Effector memory CD8-positive, alpha-beta T cell (primary cell): ENCODE measurements around the gene ASGR2.

ENCODE experiments used
- ATAC-seq: fragments of 150-1000 bp; cut with Tn5 transposase; replicated peaks from 2 replicates; pipeline ENCODE4 v1.10.0; 2021; ENCODE audit warnings: mild to moderate bottlenecking, moderate library complexity
- DNase-seq, 3 experiments: peaks; one replicate each; pipeline ENCODE4 v3.0.0; 2021
- H3K27ac Mint-ChIP-seq, 2 donors: one replicate each; pipeline ENCODE4 v1.8.0; 2022; ENCODE audit warnings: mild to moderate bottlenecking in 2 of 2, mixed read lengths in 2 of 2, moderate library complexity in 2 of 2
- H3K27me3 Mint-ChIP-seq, 2 donors: one replicate each; pipeline ENCODE4 v1.8.0; 2022; ENCODE audit warnings: mixed read lengths in 2 of 2
- H3K36me3 Mint-ChIP-seq: one replicate; pipeline ENCODE4 v1.8.0; 2022; ENCODE audit warnings: mild to moderate bottlenecking, moderate library complexity, mixed read lengths; ENCODE audit not compliant: insufficient read depth
- H3K4me1 Mint-ChIP-seq, 2 donors: one replicate each; pipeline ENCODE4 v1.8.0; 2022; ENCODE audit warnings: low read depth in 2 of 2, mixed read lengths in 2 of 2
- H3K4me3 Mint-ChIP-seq, 2 donors: one replicate each; pipeline ENCODE4 v1.8.0; 2022; ENCODE audit warnings: mild to moderate bottlenecking in 2 of 2, mixed read lengths in 2 of 2, moderate library complexity in 2 of 2
- H3K9me3 Mint-ChIP-seq, 2 donors: one replicate each; pipeline ENCODE4 v1.8.0; 2022; ENCODE audit warnings: mixed read lengths in 2 of 2

The ASGR2 gene

GRCh38 chr17:7080456-7081041, 34.1 kb downstream of the ASGR2 start:
- no peaks in the 10 kb centered on the region for H3K27me3 Mint-ChIP-seq
- ATAC-seq = no peak
- no peaks in the 10 kb centered on the region for H3K9me3 Mint-ChIP-seq
- H3K27ac Mint-ChIP-seq = peak overlapping the region in 1 of 2 donors; percentile 53
- H3K4me1 Mint-ChIP-seq = peaks cover 31 to 37% of the 10 kb centered on the region in 2 donors
- no peak overlapping the region for H3K4me3 Mint-ChIP-seq
- H3K36me3 Mint-ChIP-seq = no peaks in the 10 kb centered on the region
- no peak for DNase-seq

DNA sequence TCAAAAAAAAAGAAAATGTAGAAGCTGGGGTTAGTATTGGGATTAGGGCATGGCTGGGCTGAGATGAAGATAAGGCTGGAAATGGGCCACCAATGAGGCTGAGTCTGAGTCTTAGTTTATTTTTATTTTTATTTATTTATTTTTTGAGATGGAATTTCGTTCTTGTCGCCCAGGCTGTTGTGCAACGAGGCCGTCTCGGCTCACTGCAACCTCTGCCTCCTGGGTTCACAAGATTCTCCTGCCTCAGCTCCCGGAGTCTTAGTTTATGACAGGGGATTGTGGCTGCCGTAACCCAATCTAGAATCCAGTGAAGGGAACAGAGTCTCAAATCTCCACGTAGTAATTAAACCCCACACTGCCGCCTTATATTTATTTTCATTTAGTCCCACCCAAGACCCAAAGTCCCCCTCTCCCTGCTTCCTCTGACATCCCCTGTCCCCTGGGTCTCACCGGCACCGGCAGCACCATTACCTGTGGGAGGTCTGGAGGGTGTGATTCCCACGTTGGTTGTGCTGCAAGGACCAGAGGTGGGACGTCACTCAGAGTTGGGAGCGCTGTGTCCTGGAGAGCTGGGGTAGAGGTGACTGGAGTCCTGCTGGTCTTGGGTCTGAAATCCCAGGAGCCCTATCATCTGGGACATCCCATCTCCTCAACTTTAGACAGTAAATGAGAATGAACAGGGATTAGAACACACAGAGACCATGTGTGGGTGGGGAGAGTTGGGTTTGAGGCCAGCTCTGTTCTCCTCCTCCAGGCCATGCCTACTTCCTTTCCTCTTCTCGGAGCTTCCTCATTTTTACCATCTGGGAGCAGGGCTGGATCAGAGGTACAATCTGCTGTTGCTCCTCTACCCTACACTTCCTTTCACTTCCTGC, 34.8 kb downstream of the ASGR2 start, which contains the start of gene CLEC10A:
TSS of gene CLEC10A (minus strand) at position 671 of the 875 bp plus-strand sequence. CDS start 1,439 bp downstream, outside the sequence.
- Mint-ChIP-seq H3K4me1 (peaks cover 31 to 37% of the 10 kb centered on the region in 2 donors), H3K36me3 (no peaks in the 10 kb centered on the region), H3K27ac (peak within 1 kb of the TSS; percentile 46 to 53), H3K9me3 (no peaks in the 10 kb centered on the region), H3K4me3 (no peak within 1 kb of the TSS), H3K27me3 (no peaks in the 10 kb centered on the region)
- ATAC-seq (no peak), DNase-seq (no peak)

- H3K9me3 Mint-ChIP-seq = no peaks in the 10 kb centered on the region
- DNase-seq = no peak
- no peak for ATAC-seq
- no peaks in the 10 kb centered on the region for H3K36me3 Mint-ChIP-seq
- no peak overlapping the region for H3K4me3 Mint-ChIP-seq
- H3K4me1 Mint-ChIP-seq = peaks cover 25 to 32% of the 10 kb centered on the region in 2 donors
- H3K27me3 Mint-ChIP-seq = no peaks in the 10 kb centered on the region
- no peak overlapping the region for H3K27ac Mint-ChIP-seq
Observed at GRCh38 chr17:7078711-7079110, 35.9 kb downstream of the ASGR2 start.

DNA sequence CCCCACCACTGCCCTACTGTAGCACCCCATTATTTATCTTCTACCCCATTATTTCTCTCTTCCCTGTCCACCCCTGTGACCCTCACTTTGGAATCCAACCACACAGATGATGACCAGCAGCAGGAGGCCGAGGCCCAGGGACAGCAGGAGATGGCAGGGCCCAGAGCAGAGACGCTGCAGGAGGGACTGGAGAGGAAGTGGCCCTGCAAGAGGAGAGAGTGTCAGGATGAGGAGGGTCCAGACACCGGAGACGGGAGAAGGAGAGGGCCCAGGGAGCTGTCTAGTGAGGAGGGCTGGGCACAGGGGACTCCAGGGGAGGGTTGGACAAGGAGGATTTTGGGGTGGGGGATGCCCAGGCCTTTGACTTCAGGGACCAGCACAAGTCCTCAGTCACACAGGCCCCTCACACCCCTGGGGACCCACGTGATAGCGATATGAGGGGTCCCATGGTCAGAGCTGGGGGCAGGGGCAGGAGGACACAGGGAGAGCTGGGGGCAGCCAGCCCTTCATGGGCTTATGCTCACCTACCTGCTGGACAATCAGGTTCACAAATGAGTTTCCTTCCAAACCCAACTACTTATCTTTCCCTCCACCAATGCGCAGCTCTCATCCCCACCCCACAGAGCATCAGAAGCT, 36.6 kb downstream of the ASGR2 start:
- no peaks in the 10 kb centered on the region for H3K36me3 Mint-ChIP-seq
- DNase-seq (no peak), ATAC-seq (no peak)
- H3K27ac Mint-ChIP-seq = no peak overlapping the region
- no peak overlapping the region for H3K4me3 Mint-ChIP-seq
- no peaks in the 10 kb centered on the region for H3K9me3 Mint-ChIP-seq
- H3K4me1 Mint-ChIP-seq = peaks cover 20 to 27% of the 10 kb centered on the region in 2 donors
- H3K27me3 Mint-ChIP-seq = no peaks in the 10 kb centered on the region

- no peak overlapping the region for H3K27ac Mint-ChIP-seq
- no peak overlapping the region for H3K4me3 Mint-ChIP-seq
- H3K36me3 Mint-ChIP-seq = no peaks in the 10 kb centered on the region
- peaks cover 2 to 7% of the 10 kb centered on the region in 2 donors for H3K4me1 Mint-ChIP-seq
- ATAC-seq = no peak
- DNase-seq = no peak
- no peaks in the 10 kb centered on the region for H3K9me3 Mint-ChIP-seq
- no peaks in the 10 kb centered on the region for H3K27me3 Mint-ChIP-seq
Observed at GRCh38 chr17:7074931-7075330, 39.7 kb downstream of the ASGR2 start.

- Mint-ChIP-seq H3K36me3 (no peaks in the 10 kb centered on the region), H3K27ac (no peak overlapping the region), H3K27me3 (no peaks in the 10 kb centered on the region), H3K4me3 (no peak overlapping the region), H3K4me1 (peaks cover 0 to 5% of the 10 kb centered on the region in 2 donors), H3K9me3 (peaks cover 6 to 16% of the 10 kb centered on the region in 2 donors)
- no peak for DNase-seq
- no peak for ATAC-seq
Observed at GRCh38 chr17:7072406-7072805, 42.2 kb downstream of the ASGR2 start.

DNA sequence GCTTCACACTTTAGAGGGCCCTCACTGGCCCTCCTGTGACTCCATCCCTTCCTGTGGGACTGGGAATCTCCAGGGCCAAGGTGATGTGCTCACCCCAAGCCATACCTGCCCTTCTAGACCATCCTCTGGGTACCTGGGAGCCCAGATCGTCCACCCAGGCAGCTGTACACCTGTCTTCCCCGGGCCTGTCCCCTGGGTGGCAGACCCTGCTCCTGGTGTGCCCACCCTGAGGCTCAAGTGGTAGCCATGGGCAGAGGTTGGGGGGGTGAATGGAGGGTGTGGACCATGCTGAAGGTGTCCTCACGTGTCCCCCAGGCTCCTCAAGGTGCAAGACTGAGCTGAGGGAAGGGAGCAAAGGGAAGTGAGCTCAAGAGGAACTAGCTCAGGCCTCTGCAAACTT, 43.9 kb downstream of the ASGR2 start:
- H3K27ac Mint-ChIP-seq = no peak overlapping the region
- peaks cover 6 to 19% of the 10 kb centered on the region in 2 donors for H3K9me3 Mint-ChIP-seq
- H3K4me3 Mint-ChIP-seq = no peak overlapping the region
- no peaks in the 10 kb centered on the region for H3K4me1 Mint-ChIP-seq
- H3K36me3 Mint-ChIP-seq = peaks cover 4% of the 10 kb centered on the region
- ATAC-seq (no peak), DNase-seq (no peak)
- H3K27me3 Mint-ChIP-seq = peaks cover 0 to 6% of the 10 kb centered on the region in 2 donors

DNA sequence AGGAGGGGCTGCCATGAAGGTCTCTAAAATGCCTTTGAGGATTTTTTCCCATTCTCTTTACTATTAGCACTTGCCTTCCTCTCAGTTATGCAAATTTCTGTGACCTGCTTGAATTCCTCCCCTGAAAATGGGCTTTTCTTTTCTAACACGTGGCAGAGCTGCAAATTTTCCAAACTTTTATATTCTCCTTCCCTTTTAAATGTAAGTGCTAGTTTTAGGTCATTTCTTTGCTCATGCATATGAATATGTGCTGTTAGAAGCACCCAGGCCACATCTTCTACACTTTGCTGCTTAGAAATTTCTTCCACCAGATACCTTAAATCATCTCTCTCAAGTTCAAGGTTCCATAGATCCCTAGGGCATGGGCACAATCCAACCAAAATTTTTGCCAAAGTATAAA, 46.4 kb downstream of the ASGR2 start:
- Mint-ChIP-seq H3K9me3 (peaks cover 6 to 19% of the 10 kb centered on the region in 2 donors), H3K27ac (no peak overlapping the region), H3K27me3 (peaks cover 9 to 30% of the 10 kb centered on the region in 2 donors), H3K4me1 (no peaks in the 10 kb centered on the region), H3K4me3 (no peak overlapping the region), H3K36me3 (peaks cover 4% of the 10 kb centered on the region)
- DNase-seq (no peak), ATAC-seq (no peak)

DNA sequence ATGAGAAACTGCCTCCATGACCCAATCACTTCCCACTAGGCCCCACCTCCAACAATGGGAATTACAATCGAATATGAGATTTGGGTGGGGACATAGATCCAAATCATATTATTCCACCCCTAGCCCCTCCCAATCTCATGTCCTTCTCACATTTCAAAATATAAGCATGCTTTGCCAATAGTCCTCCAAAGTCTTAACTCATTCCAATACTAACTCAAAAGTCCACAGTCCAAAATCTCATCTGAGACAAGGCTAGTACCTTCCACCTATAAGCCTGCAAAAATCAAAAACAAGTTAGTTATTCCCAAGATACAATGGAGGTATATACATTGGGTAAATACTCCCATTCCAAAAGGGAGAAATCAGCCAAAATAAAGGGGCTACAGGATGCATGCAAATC, 47.4 kb downstream of the ASGR2 start:
- Mint-ChIP-seq H3K9me3 (peaks cover 6 to 19% of the 10 kb centered on the region in 2 donors), H3K4me3 (no peak overlapping the region), H3K4me1 (no peaks in the 10 kb centered on the region), H3K27me3 (peaks cover 15 to 40% of the 10 kb centered on the region in 2 donors), H3K27ac (no peak overlapping the region), H3K36me3 (peaks cover 4% of the 10 kb centered on the region)
- ATAC-seq (no peak), DNase-seq (no peak)

GRCh38 chr17:7064261-7064660, 50.4 kb downstream of the ASGR2 start:
- no peak overlapping the region for H3K27ac Mint-ChIP-seq
- H3K9me3 Mint-ChIP-seq = peaks cover 6 to 19% of the 10 kb centered on the region in 2 donors
- ATAC-seq (no peak), DNase-seq (no peak)
- H3K36me3 Mint-ChIP-seq = peaks cover 4% of the 10 kb centered on the region
- H3K27me3 Mint-ChIP-seq = peaks cover 21 to 61% of the 10 kb centered on the region in 2 donors
- H3K4me1 Mint-ChIP-seq = no peaks in the 10 kb centered on the region
- H3K4me3 Mint-ChIP-seq = no peak overlapping the region

GRCh38 chr17:7063518-7064094, 51.0 kb downstream of the ASGR2 start:
- H3K27ac Mint-ChIP-seq = no peak overlapping the region

DNA sequence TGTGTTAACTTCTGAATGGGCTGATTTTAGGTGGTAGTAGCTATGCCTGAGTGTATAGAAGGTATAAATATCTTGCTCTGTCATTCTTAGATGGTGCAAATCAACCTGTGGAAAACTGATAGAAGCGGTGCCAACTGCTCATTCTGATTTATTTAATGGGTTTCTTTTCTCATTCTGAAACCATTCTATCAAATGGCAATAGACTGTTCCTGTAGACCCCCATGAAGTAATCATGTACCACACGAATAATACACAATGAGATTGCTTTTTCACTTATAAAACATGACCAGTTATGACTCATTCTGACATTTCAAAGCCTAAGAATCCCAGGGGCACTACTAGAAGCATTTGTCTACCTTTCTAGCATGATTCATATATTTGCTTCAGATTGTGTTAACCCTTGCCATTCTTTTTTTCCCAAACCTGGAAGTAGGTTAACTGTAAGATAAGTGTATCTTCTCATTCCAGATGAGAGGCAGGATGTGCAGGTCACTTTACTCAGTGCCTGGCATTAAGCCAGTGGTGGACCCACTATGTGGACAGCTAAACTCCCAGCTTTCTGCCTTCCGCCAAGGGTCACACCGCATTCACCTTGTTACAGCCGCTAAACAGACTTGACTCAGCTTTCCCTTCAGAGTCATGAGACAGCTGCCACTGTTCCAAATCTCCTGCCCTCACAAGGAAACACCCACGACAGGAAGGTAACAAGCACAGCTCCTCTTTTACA, 54.3 kb downstream of the ASGR2 start:
- no peak for DNase-seq
- Mint-ChIP-seq H3K27me3 (peaks cover 21 to 63% of the 10 kb centered on the region in 2 donors), H3K27ac (no peak overlapping the region), H3K36me3 (no peaks in the 10 kb centered on the region), H3K4me3 (no peak overlapping the region), H3K4me1 (no peaks in the 10 kb centered on the region), H3K9me3 (no peaks in the 10 kb centered on the region)
- ATAC-seq = no peak

More at GRCh38 chr17:7063518-7064094, 51.0 kb downstream of the ASGR2 start:
- Mint-ChIP-seq H3K9me3 (peaks cover 3 to 14% of the 10 kb centered on the region in 2 donors), H3K36me3 (peaks cover 4% of the 10 kb centered on the region), H3K4me1 (no peaks in the 10 kb centered on the region), H3K27me3 (peaks cover 21 to 68% of the 10 kb centered on the region in 2 donors), H3K4me3 (no peak overlapping the region)
- DNase-seq (no peak), ATAC-seq (no peak)
